ENCODE results near the gene KLF14.

Gene KLF14

GRCh38 chr7:130752424-130752823, 18.4 kb upstream of the KLF14 start:
- TF ChIP-seq CTCF (IDR thresholded peaks at IDR 0.05; ENCODE audit: borderline replicate concordance, insufficient read depth, low read depth, low read length), result no peak
- no peak overlapping the region for H3K4me3 ChIP-seq (ENCODE audit: low read depth, low read length)

GRCh38 chr7:130750755-130751154, 16.7 kb upstream of the KLF14 start:
- TF ChIP-seq CTCF (IDR thresholded peaks at IDR 0.05; ENCODE audit: borderline replicate concordance, insufficient read depth, low read depth, low read length), result no peak
- no peak overlapping the region for H3K4me3 ChIP-seq (ENCODE audit: low read depth, low read length)

- H3K4me3 ChIP-seq (ENCODE audit: low read depth, low read length), result no peak overlapping the region
- no peak for TF ChIP-seq CTCF (IDR thresholded peaks at IDR 0.05; ENCODE audit: borderline replicate concordance, insufficient read depth, low read depth, low read length)
These were observed 14.8 kb upstream of the KLF14 start for GRCh38 chr7:130748531-130749389.

- TF ChIP-seq CTCF (IDR thresholded peaks at IDR 0.05; ENCODE audit: borderline replicate concordance, insufficient read depth, low read depth, low read length), result no peak
- no peak overlapping the region for H3K4me3 ChIP-seq (ENCODE audit: low read depth, low read length)
These were observed 7.5 kb upstream of the KLF14 start for GRCh38 chr7:130741331-130741995.

- TF ChIP-seq CTCF (IDR thresholded peaks at IDR 0.05; ENCODE audit: borderline replicate concordance, insufficient read depth, low read depth, low read length), result no peak
- H3K4me3 ChIP-seq (ENCODE audit: low read depth, low read length), result no peak overlapping the region
These were observed 6.6 kb upstream of the KLF14 start for GRCh38 chr7:130740606-130741005.

GRCh38 chr7:130736298-130736900, 2.4 kb upstream of the KLF14 start:
- no peak for TF ChIP-seq CTCF (IDR thresholded peaks at IDR 0.05; ENCODE audit: borderline replicate concordance, insufficient read depth, low read depth, low read length)
- no peak overlapping the region for H3K4me3 ChIP-seq (ENCODE audit: low read depth, low read length)
